Stomach (tissue), 4 donors: ENCODE measurements around the gene AKAP10.

Experiments
- CTCF ChIP-seq, 7 experiments: fragments of 450-650 bp in 4 of 7; fragments of 200-600 bp in 3 of 7; sonication (generic) in 3 of 7; IDR thresholded peaks; one replicate each; pipeline ENCODE4 v1.5.1; 2016 to 2019; ENCODE audit warnings: antibody characterized with exemption in 7 of 7, control low read depth in 2 of 7, mild to moderate bottlenecking in 1 of 7
- POLR2A ChIP-seq, 4 donors: fragments of 450-650 bp; IDR thresholded peaks; one replicate each; pipeline ENCODE4 v1.6.1; 2016; ENCODE audit warnings: antibody characterized with exemption in 4 of 4, control low read depth in 2 of 4, mild to moderate bottlenecking in 1 of 4, moderate library complexity in 1 of 4
- POLR2AphosphoS5 ChIP-seq, 3 donors: sonication (generic); formaldehyde crosslinking; IDR thresholded peaks; one replicate each; pipeline ENCODE4 v1.6.1; 2016; ENCODE audit warnings: antibody characterized with exemption in 3 of 3

DNA sequence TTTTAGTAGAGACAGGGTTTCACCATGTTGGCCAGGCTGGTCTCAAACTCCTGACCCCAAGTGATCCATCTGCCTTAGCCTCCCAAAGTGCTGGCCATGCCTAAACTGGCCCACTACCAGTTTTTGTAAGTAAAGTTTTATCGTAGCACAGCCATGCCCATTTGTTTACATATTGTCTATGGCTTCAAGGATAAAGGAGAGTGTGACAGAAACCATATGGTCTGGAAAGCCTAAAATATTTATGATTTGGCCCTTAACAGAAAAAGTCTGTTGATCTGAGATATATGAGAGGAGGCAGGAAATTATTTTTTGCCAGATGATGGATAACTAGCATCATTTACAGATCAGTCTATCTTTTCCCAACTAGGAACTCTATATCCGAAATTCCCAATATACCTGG is 4.5 kb downstream of the AKAP10 start:
- TF ChIP-seq POLR2A (IDR thresholded peaks at IDR 0.05) (no peak), POLR2AphosphoS5 (IDR thresholded peaks at IDR 0.05) (no peak), CTCF (IDR thresholded peaks at IDR 0.05) (no peak)
